GM21737 (cell line): ENCODE results near the gene PALB2.
A peak's percentile ranks its signal among the peaks of the same experiment; 100 is the strongest.
"Not testable (repeated sequence)": the region's sequence is repeated elsewhere in the genome, so short reads cannot be mapped to it uniquely, and the experiment has no call there.

Source experiments
- ATAC-seq: cut with Tn5 transposase; IDR thresholded peaks from one replicate; pipeline ENCODE4 v1.9.1; 2021; ENCODE audit warnings: mild to moderate bottlenecking, moderate library complexity; ENCODE audit not compliant: unreplicated experiment

PALB2 gene

DNA sequence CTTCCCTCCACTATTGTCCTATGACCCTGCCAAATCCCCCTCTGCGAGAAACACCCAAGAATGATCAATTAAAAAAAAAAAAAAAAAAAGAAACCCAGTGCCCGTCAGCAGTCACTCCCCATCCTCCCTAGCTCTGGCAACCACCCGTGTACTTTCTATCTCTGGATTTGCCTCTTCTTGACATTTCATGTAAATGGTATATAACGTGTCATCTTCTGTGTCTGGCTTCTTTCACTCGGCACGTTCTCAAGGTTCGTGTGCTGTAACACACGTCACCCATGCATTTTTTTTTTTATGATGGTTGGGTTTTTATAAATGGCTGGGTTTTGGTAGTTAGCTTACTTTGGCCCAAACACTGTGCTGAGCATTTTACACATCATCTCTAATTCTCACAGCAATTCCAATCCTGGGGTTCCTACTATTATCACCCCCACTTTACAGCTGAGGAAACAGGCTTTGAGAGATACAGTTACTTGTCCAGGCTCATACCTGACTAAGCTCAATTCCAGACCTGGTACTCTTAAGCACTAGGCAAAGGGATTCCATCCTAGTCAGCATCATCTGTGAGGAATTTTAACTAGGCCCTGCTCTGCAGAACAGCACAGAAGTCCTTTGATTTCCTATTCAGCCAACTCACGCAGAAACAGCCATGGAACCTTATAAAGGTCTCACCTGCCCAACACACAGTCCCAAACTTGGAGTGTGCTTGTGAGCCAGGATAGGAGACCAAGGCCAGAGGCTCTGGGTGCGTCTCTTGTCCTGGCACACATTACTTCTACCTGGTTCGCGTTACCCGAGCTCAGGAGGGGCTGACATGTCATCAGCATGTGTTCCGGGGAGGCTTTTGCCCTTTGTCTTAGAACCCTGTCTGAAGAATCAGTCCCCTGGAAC is 56.7 kb downstream of the PALB2 start:
- ATAC-seq = no peak

- not testable (repeated sequence) for ATAC-seq
These were observed 57.8 kb downstream of the PALB2 start for GRCh38 chr16:23583271-23583670.

DNA sequence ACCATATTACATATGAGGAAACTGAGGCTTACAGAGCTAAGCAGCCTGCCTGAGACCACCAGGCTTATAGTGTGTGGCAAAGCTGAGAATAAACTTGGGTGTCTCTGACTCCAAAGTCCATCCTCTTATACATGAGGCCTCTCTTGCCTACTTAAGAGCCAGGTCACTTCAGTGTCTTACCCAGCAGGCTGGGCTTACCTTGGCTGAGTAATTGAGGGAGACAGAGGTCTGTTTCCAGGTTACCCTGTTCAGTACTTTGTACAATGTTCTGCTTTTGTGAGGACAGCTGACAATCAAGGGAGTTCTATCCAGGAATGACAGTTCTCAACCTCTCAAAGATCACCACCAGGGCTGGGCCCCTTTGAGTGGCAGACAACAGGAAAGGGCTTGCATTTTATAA is 59.3 kb downstream of the PALB2 start:
- ATAC-seq = no peak

GRCh38 chr16:23580391-23580790 is 60.7 kb downstream of the PALB2 start:
- ATAC-seq = no peak

DNA sequence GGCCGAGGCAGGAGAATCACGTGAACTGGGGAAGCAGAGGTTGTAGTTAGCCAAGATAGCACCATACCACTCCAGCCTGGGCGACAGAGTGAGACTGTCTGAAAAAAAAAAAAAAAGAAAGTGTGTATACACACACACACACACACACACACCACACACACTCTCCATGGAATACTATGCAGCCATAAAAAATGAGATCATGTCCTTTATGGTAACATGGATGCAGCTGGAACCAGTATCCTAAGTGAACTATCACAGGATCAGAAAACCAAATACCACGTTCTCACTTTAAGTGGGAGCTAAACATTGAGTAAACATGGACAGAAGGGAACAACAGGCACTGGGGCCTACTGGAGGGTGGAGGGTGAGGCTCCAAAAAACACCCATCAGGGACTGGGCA is 61.7 kb downstream of the PALB2 start:
- ATAC-seq = no peak

DNA sequence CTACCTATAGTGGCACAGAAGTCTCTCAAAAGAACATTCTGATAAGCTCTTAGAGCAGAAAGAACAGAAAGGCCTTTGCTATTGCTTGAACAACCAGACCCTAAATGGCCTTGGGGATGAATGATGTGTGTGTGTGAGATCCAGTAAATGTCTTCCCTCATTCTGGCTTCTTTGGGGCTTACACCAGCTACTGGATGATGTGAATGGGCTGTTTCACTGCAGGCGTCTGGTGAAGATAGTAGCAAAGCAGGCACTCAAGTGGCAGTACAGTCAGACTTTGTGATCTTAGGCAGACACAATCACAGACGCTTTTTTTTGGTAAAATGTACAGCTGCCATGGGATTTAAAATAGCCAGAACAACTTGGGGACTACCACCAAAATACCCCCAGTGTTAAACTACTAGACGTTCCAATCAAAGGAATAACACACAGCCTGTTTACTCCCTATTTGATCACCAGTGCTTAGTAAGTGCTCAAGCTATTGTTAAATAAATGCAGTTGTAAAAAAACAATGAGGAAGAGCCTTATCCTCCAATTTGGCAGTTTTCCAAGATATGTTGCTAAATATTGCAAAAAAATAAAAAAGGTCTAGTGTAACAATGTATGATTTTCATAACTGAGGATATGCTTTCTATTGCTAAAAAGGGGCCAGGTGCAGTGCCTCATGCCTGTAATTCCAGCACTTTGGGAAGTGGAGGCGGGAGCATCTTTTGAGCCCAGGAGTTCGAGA is 62.8 kb downstream of the PALB2 start:
- no peak for ATAC-seq

DNA sequence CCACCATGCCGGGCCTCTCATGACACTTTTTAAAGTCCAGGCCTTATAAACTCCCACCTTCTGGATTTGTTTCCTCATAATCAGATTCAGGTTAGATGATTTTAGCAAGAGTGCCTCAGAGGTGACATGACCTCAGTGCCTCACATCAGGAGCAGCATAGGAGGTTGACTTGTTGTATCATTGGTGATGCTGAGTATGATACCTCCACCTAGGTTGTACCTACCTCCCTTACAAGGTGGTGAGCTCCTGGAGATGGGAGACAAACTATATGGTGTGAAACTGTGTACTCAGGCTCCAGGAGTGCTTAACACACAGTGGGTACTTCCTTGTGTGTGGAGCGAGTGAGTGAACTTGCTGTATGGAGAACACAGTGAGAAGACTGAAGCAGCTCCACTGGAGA is 63.6 kb downstream of the PALB2 start:
- no peak for ATAC-seq

- ATAC-seq = no peak
These were observed 65.3 kb downstream of the PALB2 start for GRCh38 chr16:23575834-23576233.

DNA sequence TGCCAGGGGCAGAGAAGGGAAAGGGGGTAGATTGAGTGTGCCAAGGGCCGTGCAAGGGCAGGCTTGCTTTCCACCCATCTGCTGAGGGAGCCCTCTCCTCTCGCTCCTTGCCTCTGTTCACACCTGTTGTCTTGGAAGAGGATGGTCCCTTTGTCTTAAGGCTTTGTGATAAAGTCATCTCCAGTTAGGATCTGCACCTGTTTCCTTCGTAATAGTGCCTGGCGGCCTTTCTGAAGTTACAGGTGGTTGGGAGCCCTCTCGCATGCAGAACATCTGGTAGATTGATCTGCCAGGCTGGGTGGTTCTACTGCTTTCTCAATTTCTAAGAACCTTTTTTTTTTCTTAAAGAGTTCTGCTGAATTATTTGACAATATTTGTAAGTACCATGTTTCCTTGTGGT is 67.3 kb downstream of the PALB2 start:
- ATAC-seq = no peak

DNA sequence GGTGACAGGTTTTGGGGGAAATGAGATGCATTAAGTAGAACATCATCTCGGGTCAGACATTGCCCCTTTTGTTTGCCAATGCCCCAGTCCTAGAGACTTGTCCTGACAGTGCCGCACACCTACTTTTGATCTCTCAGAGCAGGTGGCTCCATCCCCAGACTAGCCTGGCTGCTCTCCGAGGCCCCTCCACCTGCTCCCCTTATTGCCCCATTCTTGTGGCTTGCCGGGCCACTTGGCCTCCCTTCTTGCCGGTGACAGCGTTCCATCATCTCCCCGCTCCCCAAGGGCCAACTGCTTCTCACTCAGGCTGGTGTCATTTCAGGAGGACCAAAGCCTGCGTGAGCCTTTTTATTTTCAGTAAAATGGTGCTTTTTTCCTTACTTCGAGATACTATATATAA is 68.7 kb downstream of the PALB2 start:
- ATAC-seq = no peak

GRCh38 chr16:23571895-23572294 is 69.2 kb downstream of the PALB2 start:
- ATAC-seq = no peak

DNA sequence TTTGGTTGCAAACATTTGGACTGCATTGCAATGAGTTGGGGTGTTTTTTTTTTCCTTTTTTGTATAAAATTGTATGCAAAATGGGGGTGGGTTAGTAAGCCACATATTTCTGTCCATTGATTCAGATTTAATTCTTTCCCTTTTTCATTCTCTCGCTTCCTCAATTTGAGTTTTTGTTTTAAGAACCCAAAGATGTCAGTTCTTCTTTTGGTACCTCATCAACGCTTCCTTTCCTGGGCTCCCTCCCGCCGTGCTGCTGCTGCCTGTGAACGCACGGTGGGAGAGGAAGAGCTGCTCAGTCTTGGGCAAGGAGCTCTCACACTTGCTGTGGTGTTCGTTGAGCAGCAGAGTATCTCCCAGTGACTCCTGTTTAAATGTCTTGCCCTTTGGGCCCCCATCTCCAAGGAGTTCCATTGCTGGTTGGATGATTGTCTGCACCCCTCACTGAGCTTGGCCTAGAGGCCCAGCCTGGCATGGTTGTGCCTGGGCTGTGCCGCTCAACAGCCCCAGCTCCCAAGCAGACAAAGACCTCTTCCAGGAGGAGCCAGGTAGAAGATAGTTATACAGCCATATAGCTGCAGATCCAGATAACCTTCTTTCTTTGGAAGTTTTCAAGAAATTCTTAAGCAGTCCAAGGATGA is 70.0 kb downstream of the PALB2 start:
- ATAC-seq = no peak

DNA sequence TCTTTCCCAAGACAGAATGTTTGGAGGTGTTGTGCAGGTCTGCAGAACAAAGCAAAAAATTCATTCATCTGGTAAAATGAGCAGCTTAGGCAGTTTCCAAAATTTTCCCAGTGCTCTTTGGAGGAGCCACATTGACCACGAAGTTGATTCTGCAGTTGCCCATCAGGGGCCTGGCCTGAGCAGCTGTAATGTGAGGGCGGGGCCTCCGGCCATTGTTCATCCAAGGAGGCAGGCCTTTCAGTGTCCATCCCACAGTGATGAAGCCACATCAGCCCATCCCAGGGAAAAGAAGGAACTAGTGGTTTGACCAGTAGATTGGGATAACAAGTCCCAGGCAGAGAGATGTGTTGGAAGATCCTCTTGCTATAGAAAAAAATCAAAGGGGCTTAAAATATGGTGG is 73.5 kb downstream of the PALB2 start:
- ATAC-seq = no peak

- ATAC-seq = no peak
These were observed 74.4 kb downstream of the PALB2 start for GRCh38 chr16:23566724-23567123.

DNA sequence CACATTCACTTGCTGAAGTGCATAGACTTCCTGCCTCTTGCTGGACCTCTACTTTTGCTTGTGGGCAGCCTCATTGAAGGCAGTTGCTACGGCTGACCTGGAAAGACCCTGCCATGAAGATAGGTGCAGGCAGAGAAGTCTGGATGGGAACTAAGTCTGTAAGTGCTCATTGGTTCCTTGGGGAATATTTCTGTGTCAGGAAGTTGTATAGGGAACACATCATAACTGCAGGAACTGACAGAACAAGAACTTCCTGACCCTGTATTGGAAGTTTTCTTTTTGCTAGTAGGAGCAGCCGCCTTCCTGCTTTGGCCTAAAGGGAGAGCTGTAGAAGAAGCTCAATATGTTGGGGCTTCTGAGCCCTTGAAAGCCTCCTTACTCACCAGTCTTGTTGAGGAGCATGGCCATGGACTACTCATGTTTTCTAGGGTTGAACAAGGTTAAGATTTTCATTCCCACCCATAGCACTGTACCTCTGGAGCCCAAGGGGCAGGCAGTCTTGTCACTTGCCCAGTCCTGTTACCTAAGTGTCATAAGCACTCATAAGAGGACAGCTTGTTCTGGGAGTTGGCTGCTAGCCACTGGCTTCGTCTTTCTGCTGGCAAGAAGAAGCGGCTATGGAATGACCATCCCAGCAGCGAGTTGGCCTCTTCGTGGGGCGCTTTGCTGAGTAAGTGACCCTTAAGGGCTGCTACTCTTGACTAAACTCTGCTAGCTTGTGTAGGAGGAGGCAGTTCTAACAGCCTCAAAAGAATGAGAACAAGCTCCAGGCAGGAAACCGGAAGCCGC is 76.3 kb downstream of the PALB2 start:
- ATAC-seq = no peak

DNA sequence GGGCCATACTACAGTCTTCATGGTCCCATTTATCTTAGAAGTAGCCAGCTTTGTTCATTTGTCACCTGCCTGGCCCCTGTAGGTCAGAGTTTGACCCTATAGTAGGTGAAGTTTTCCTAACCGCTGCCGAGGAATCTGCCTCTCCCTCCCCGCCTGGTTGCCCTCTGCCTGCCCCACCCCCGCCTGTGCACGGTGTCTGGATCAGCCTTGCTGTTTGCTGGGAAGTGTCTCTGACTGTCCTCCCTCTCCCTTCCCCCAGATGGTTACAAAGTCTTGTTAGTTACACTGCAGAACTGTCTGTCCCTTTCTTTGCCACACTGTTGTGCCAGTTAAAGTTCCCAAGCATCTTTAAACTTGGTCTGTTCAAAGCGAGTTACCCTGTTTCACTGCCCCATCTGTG is 77.9 kb downstream of the PALB2 start:
- ATAC-seq = no peak

DNA sequence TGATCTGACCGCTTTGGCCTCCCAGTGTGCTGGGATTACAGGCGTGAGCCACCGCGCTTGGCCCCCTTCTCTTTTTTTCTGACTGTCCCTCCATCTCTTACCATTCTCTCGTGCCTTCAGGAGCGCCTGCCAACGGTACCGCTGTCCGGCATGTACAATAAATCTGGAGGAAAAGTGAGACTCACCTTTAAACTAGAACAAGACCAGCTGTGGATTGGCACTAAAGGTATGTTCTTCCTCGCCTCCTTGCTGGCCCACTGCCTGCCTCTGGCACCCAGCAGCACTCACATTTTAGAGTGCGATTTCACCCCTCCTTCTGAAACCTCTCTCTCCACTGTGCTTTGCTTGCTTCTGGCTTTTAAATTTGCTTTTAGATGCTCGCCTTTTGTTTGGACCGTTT is 78.6 kb downstream of the PALB2 start:
- ATAC-seq = no peak

DNA sequence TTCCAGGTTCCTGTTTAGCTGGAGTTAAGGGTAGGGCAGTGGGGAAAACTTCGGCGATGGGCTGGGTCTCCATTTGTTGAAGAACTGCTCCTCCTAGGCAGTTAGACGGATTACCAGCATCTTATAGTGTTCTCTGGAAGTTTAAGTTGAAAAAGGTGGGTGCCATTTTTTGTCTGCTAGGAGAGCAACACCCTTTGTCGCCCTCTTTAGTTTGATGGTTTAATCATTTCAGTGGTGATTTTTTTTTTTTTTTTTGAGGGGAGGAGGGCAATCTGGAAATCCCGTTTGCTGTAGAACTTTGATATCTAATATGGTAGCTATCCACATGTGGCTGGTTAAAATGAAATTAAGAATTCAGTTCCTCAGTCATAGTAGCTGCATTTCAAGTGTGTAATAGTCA is 79.5 kb downstream of the PALB2 start:
- no peak for ATAC-seq

GRCh38 chr16:23557779-23558702 is 83.1 kb downstream of the PALB2 start:
- ATAC-seq = peak; percentile 3
